Kidney epithelial cell (primary cell): ENCODE results near the gene ADCY3. TPM values are rescaled to one million over a fixed set of nuclear protein-coding genes. Genes with fewer than 3 reads are reported as not detected.

Source experiments
- DNase-seq: peaks from one replicate; pipeline ENCODE4 v3.0.0-alpha.2; 2010; ENCODE audit warnings: low read depth
- H3K27me3 ChIP-seq: 2 replicates; pipeline ENCODE4 v1.6.0; 2011; ENCODE audit warnings: low read length; ENCODE audit not compliant: control insufficient read depth, insufficient read depth
- H3K36me3 ChIP-seq: 2 replicates; pipeline ENCODE4 v1.5.1; 2011; ENCODE audit warnings: low read length; ENCODE audit not compliant: control insufficient read depth, insufficient read depth
- H3K4me3 ChIP-seq: 2 replicates; pipeline ENCODE4 v1.5.1; 2011; ENCODE audit warnings: low read depth, mild to moderate bottlenecking, control low read depth, low read length
- total RNA-seq: library from RNA; depleted of rRNA; stranded (reverse); fragments of >200 nt; gene quantifications from 2 replicates; pipeline ENCODE4 v1.2.3, GENCODE V29; 2015
- TF ChIP-seq, protein P1 (sequence below): IDR thresholded peaks from 2 replicates; pipeline ENCODE4 v1.5.1; 2011; ENCODE audit warnings: mild to moderate bottlenecking, moderate library complexity, low read length, control low read depth, inconsistent platforms; ENCODE audit not compliant: insufficient read depth, poor library complexity, severe bottlenecking

ADCY3 gene
- total RNA-seq, 1 donor from 2014 or later: 24.5 TPM

DNA sequence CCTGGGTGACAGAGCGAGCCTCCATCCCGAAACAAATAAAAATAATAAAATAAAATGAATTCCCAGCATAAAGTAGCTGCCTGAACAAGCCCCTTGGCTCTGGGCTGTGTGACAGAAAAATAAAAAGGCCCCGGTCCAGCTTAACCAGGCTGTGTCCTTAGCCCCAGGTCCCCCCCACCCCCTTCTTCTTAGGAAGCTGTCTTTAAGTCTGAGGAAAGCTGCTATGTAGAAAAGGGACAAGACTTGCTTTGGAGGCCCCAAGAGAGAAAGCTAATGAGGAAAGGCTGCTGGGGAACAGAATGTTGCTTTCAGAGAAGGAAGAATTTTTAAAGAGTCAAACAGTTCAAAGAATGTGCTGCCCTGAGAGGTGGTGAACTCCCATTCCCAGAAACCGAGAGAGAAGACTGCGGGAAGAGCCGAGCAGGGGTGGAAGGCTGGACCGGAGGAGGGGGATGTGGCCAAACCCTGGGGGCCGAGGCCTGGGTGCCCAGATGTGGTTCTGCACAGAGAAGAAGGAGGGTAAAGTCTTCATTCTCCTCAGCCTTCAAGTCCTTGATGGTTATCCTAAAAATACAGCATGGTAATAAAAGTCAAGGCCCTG lies 64.9 kb downstream of the ADCY3 start:
- no peaks in the 10 kb centered on the region for H3K36me3 ChIP-seq
- H3K4me3 ChIP-seq: no peak overlapping the region
- no peak for DNase-seq
- TF ChIP-seq, protein P1, sequence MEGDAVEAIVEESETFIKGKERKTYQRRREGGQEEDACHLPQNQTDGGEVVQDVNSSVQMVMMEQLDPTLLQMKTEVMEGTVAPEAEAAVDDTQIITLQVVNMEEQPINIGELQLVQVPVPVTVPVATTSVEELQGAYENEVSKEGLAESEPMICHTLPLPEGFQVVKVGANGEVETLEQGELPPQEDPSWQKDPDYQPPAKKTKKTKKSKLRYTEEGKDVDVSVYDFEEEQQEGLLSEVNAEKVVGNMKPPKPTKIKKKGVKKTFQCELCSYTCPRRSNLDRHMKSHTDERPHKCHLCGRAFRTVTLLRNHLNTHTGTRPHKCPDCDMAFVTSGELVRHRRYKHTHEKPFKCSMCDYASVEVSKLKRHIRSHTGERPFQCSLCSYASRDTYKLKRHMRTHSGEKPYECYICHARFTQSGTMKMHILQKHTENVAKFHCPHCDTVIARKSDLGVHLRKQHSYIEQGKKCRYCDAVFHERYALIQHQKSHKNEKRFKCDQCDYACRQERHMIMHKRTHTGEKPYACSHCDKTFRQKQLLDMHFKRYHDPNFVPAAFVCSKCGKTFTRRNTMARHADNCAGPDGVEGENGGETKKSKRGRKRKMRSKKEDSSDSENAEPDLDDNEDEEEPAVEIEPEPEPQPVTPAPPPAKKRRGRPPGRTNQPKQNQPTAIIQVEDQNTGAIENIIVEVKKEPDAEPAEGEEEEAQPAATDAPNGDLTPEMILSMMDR: no peak
- H3K27me3 ChIP-seq: no peaks in the 10 kb centered on the region

DNA sequence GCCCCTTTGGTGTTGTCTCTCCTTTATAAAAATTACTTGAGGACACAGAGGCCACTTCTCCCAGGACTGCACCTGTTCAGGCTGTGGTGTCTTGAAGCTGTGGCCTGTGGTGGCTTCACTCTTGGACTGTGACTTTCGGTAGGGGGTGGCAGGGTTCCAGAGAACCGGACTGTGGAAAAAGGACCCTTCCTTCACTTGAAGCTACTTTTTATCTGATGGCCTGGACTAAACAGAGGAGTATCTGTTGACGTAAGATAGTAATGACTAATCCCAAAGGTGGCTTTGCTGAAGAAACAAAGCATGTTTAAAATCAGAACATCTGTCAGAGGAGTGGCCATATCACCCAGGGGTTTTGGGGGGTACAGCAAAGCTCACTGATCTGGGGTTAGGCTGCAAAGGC lies 66.0 kb downstream of the ADCY3 start:
- DNase-seq: no peak
- no peak overlapping the region for H3K4me3 ChIP-seq
- H3K36me3 ChIP-seq: no peaks in the 10 kb centered on the region
- no peaks in the 10 kb centered on the region for H3K27me3 ChIP-seq
- TF ChIP-seq, protein P1: no peak

DNA sequence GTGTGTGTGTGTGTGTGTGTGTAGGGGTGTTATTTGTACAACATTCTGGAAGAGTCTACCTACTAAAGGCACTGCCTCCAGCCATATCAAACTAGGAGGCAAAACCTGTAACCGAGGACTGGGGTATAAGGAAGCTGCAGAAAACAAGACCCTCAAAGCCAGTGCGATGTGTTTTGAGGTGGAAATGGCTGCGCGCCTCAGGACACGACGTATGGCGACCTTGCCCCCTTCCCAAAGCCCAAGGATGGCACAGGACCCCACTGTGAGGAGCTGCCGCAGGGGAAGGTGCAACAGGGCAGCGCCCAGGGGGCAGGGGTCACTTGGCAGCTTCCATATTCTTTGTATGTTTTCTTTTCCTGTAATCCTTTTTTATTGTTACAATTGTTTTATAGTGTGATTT lies 67.0 kb downstream of the ADCY3 start:
- H3K4me3 ChIP-seq: no peak overlapping the region
- H3K36me3 ChIP-seq: no peaks in the 10 kb centered on the region
- no peak for DNase-seq
- TF ChIP-seq, protein P1: no peak
- no peaks in the 10 kb centered on the region for H3K27me3 ChIP-seq

DNA sequence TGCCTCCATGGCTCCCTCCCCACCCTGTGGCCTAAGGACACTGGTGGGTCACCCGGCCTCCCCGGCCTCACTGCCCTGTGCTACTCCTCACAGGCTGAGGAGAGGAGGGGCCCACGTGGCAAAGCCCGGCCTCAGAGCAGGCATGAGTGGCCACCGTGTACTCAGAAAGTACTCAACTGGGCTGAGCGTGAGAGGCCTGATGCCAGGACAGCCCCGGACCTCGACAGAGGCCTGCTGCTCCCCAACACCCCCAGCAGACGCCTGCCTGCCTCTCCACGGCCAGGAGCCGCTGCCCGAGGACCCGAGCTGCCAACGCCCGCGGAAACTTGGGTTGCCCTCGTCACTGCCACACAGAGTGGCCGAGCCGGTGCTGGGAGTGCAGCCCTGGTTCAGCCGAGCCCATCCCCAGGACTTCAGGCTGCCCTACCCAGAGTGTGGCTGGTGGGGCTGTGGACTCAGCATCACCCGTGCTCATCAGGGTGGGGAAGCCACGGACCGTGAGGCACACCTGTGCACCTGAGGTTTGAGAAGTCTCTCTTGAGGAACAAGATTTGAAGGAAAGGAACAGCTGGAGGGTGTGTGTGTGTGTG lies 67.5 kb downstream of the ADCY3 start:
- H3K4me3 ChIP-seq: no peak overlapping the region
- DNase-seq: no peak
- no peaks in the 10 kb centered on the region for H3K27me3 ChIP-seq
- TF ChIP-seq, protein P1: no peak
- H3K36me3 ChIP-seq: no peaks in the 10 kb centered on the region

DNA sequence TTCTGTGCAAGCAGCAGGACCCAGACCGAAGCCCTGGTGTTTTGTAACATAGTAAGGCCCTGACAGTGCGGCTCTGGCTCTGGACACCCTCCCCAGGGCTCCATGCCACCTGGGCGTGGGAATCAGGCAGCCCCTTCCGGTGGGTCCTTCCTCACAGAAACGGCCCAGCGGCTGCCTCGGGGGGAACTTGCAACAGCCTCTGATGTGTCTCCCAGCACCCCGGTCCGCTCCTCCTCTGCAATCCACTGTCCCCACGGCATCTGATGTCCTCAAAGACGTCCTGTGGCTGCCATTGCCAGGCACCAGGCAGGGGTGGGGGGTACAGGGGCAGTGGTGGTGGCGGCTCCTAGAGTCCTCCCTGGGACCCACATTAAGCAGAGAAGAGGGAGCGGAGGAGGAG lies 68.0 kb downstream of the ADCY3 start:
- Histone ChIP-seq H3K4me3 (no peak overlapping the region), H3K36me3 (no peaks in the 10 kb centered on the region), H3K27me3 (no peaks in the 10 kb centered on the region)
- DNase-seq: no peak
- TF ChIP-seq, protein P1: no peak

DNA sequence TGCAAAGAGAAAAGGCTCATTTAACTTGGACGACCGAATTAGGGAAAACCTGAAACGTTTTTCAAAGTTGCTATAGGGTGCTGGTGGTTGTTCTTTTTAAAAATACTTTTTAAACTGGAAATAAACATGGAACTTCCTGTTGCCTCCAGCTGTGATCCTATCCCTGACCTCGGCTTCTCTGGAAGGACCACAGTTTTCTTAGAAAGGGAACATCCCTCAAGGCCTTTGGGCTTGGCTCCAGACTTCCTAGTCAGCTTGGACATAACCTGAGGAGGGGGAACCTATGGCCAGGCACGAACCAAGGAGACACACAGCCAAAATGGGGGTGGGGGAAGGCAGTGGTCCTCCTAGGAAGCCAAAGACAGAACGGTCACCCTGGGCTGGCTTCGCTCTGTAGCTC lies 69.1 kb downstream of the ADCY3 start:
- no peaks in the 10 kb centered on the region for H3K27me3 ChIP-seq
- TF ChIP-seq, protein P1: no peak
- H3K36me3 ChIP-seq: no peaks in the 10 kb centered on the region
- H3K4me3 ChIP-seq: no peak overlapping the region
- DNase-seq: no peak
